GM23338 (cell line): ENCODE data around the gene RFC1. TPM values are rescaled to one million over a fixed set of nuclear protein-coding genes. Genes with fewer than 3 reads are reported as not detected.

ENCODE experiments used
- ATAC-seq: fragments of 200-7000 bp; cut with Tn5 transposase; 3 replicates; pipeline ENCODE4 v1.9.1; 2020
- DNase-seq: peaks from one replicate; pipeline ENCODE4 v3.0.0-alpha.2; 2015; ENCODE audit warnings: low spot score
- H2AFZ ChIP-seq: fragments of 200-600 bp; sonication (generic); 2 replicates; pipeline ENCODE4 v1.8.0; 2016; ENCODE audit warnings: antibody characterized with exemption, mild to moderate bottlenecking, moderate library complexity
- H3F3A ChIP-seq: fragments of 200-600 bp; sonication (generic); replicated peaks from 2 replicates; pipeline ENCODE4 v1.8.0; 2017; ENCODE audit warnings: antibody characterized with exemption, mixed run types, low read depth
- H3K27ac ChIP-seq: fragments of 200-600 bp; sonication (generic); 2 replicates; pipeline ENCODE4 v1.6.1; 2016; ENCODE audit warnings: low read depth
- H3K27me3 ChIP-seq: fragments of 200-600 bp; sonication (generic); 2 replicates; pipeline ENCODE4 v1.8.0; 2016; ENCODE audit warnings: mild to moderate bottlenecking, mixed run types, moderate library complexity; ENCODE audit not compliant: insufficient read depth
- H3K36me3 ChIP-seq: fragments of 200-600 bp; sonication (generic); 2 replicates; pipeline ENCODE4 v1.8.0; 2016; ENCODE audit warnings: mild to moderate bottlenecking; ENCODE audit not compliant: insufficient read depth
- H3K4me1 ChIP-seq: fragments of 200-600 bp; sonication (generic); 2 replicates; pipeline ENCODE4 v1.8.0; 2016; ENCODE audit warnings: mild to moderate bottlenecking, moderate library complexity; ENCODE audit not compliant: insufficient read depth
- H3K4me2 ChIP-seq: fragments of 200-600 bp; sonication (generic); 2 replicates; pipeline ENCODE4 v1.7.1; 2017; ENCODE audit warnings: mixed run types
- H3K4me3 ChIP-seq: fragments of 200-600 bp; sonication (generic); 2 replicates; pipeline ENCODE4 v1.6.1; 2016; ENCODE audit warnings: mixed run types
- H3K79me2 ChIP-seq: fragments of 200-600 bp; sonication (generic); replicated peaks from 2 replicates; pipeline ENCODE4 v1.8.0; 2017; ENCODE audit warnings: mild to moderate bottlenecking; ENCODE audit not compliant: insufficient read depth
- H3K9me2 ChIP-seq: fragments of 200-600 bp; sonication (generic); 2 replicates; pipeline ENCODE4 v1.8.0; 2017; ENCODE audit not compliant: insufficient read depth
- H4K20me1 ChIP-seq: fragments of 200-600 bp; sonication (generic); replicated peaks from 2 replicates; pipeline ENCODE4 v1.8.0; 2017; ENCODE audit warnings: mild to moderate bottlenecking; ENCODE audit not compliant: insufficient read depth
- H3K27ac Mint-ChIP-seq: 2 replicates; pipeline ENCODE4 v1.8.0; 2020; ENCODE audit warnings: inconsistent platforms, mild to moderate bottlenecking, moderate library complexity, mixed read lengths
- H3K27me3 Mint-ChIP-seq: 3 replicates; pipeline ENCODE4 v1.8.0; 2022; ENCODE audit warnings: low read depth, mild to moderate bottlenecking, moderate library complexity, mixed read lengths, inconsistent platforms; ENCODE audit not compliant: insufficient read depth, poor library complexity
- H3K36me3 Mint-ChIP-seq: 3 replicates; pipeline ENCODE4 v1.8.0; 2021; ENCODE audit warnings: low read depth, mild to moderate bottlenecking, inconsistent platforms, moderate library complexity, mixed read lengths
- H3K4me1 Mint-ChIP-seq: 3 replicates; pipeline ENCODE4 v1.8.0; 2020; ENCODE audit warnings: mild to moderate bottlenecking, inconsistent platforms, mixed read lengths
- H3K4me3 Mint-ChIP-seq: 3 replicates; pipeline ENCODE4 v1.8.0; 2021; ENCODE audit warnings: moderate library complexity, mild to moderate bottlenecking, inconsistent platforms, mixed read lengths
- H3K9me3 Mint-ChIP-seq: 3 replicates; pipeline ENCODE4 v1.8.0; 2020; ENCODE audit warnings: moderate library complexity, mild to moderate bottlenecking, inconsistent platforms, mixed read lengths
- CREB1 ChIP-seq: fragments of 250-450 bp; sonication (Bioruptor Pico); IDR thresholded peaks from 2 replicates; pipeline ENCODE4 v1.5.0; 2020; ENCODE audit warnings: low read depth, mild to moderate bottlenecking, moderate library complexity
- EZH2 ChIP-seq: fragments of 200-600 bp; sonication (generic); IDR thresholded peaks from one replicate; pipeline ENCODE4 v1.8.0; 2017; ENCODE audit warnings: antibody characterized with exemption, mild to moderate bottlenecking, low read depth; ENCODE audit not compliant: unreplicated experiment
- EZH2phosphoT487 ChIP-seq: fragments of 200-600 bp; sonication (generic); IDR thresholded peaks from one replicate; pipeline ENCODE4 v1.8.1; 2018; ENCODE audit warnings: antibody characterized with exemption; ENCODE audit not compliant: unreplicated experiment
- NANOG ChIP-seq: IDR thresholded peaks from 2 replicates; pipeline ENCODE4 v1.6.1; 2016; ENCODE audit warnings: antibody characterized with exemption, borderline replicate concordance
- STAT1 ChIP-seq: IDR thresholded peaks from one replicate; pipeline ENCODE4 v1.6.1; 2016; ENCODE audit warnings: antibody characterized with exemption; ENCODE audit not compliant: unreplicated experiment
- ZNF114 ChIP-seq: fragments of 250-450 bp; sonication (Bioruptor Pico); IDR thresholded peaks from 2 replicates; pipeline ENCODE4 v1.5.0; 2020; ENCODE audit warnings: mild to moderate bottlenecking, moderate library complexity
- polyA plus RNA-seq: library from polyadenylated mRNA; unstranded; fragments of >200 nt; fragmentation: Nextera tagmentation; extraction: Ambion mirVana; gene quantifications from 2 replicates; pipeline ENCODE4 v1.2.1, GENCODE V29; 2016
- total RNA-seq: library from RNA; depleted of rRNA; stranded (reverse); fragments of >200 nt; shearing (Covaris generic); gene quantifications from 2 replicates; pipeline ENCODE4 v1.2.3, GENCODE V29; 2014
- TF ChIP-seq, protein P1 (sequence below): IDR thresholded peaks from one replicate; pipeline ENCODE4 v1.6.1; 2018; ENCODE audit warnings: antibody characterized with exemption; ENCODE audit not compliant: unreplicated experiment
- TF ChIP-seq, protein P2 (sequence below), 2 experiments: fragments of 200-600 bp in 1 of 2; sonication (generic) in 1 of 2; conservative IDR thresholded peaks; 2 replicates each; pipeline versions ENCODE4 v1.5.1 to v1.6.1; 2016 to 2017; ENCODE audit warnings: antibody characterized with exemption in 2 of 2, low read depth in 2 of 2, mild to moderate bottlenecking in 2 of 2, moderate library complexity in 1 of 2
- TF ChIP-seq, protein P3 (sequence below): IDR thresholded peaks from 2 replicates; pipeline ENCODE4 v1.6.1; 2016; ENCODE audit warnings: antibody characterized with exemption

The RFC1 gene
- total and polyA plus RNA-seq, 2 experiments from 2014 or later: 75.8 to 228 TPM

DNA sequence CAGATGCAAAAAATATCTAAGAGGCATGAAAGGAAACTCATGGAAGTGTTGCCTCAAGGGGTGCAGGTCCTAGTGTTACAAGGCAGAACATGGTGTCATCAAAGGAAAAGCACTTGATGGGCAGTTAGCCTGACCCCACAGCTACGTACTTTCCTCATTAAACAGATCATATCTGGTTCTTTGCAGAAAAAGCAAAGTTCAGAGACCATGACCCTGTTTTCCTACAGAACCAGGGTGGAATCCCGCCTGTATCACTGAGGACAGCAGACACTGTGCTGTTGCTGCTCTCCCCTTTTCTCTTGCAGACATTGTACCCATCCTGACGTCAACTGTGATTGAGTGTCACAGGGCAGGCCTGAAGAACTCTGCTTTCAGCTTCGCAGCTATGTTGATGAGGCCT is 91.7 kb downstream of the RFC1 start:
- no peaks in the 10 kb centered on the region for H3K4me1 Mint-ChIP-seq
- Histone ChIP-seq H3K4me2 (no peak overlapping the region), H3F3A (no peaks in the 10 kb centered on the region), H3K27me3 (no peaks in the 10 kb centered on the region), H3K36me3 (no peaks in the 10 kb centered on the region; the same call in 1 of the 2 replicates), H3K9me2 (no peaks in the 10 kb centered on the region), H3K4me3 (no peak overlapping the region), H3K27ac (no peak overlapping the region), H4K20me1 (no peaks in the 10 kb centered on the region), H2AFZ (no peak overlapping the region), H3K79me2 (no peaks in the 10 kb centered on the region), H3K4me1 (no peaks in the 10 kb centered on the region)
- no peak overlapping the region for H3K4me3 Mint-ChIP-seq
- ATAC-seq (no peak), DNase-seq (no peak)
- H3K27ac Mint-ChIP-seq: no peak overlapping the region
- no peak for TF ChIP-seq EZH2
- no peak for TF ChIP-seq EZH2phosphoT487
- TF ChIP-seq STAT1: no peak
- no peak for TF ChIP-seq ZNF114
- no peak for TF ChIP-seq CREB1 (CRISPR knock-in tag)
- TF ChIP-seq, protein P1, sequence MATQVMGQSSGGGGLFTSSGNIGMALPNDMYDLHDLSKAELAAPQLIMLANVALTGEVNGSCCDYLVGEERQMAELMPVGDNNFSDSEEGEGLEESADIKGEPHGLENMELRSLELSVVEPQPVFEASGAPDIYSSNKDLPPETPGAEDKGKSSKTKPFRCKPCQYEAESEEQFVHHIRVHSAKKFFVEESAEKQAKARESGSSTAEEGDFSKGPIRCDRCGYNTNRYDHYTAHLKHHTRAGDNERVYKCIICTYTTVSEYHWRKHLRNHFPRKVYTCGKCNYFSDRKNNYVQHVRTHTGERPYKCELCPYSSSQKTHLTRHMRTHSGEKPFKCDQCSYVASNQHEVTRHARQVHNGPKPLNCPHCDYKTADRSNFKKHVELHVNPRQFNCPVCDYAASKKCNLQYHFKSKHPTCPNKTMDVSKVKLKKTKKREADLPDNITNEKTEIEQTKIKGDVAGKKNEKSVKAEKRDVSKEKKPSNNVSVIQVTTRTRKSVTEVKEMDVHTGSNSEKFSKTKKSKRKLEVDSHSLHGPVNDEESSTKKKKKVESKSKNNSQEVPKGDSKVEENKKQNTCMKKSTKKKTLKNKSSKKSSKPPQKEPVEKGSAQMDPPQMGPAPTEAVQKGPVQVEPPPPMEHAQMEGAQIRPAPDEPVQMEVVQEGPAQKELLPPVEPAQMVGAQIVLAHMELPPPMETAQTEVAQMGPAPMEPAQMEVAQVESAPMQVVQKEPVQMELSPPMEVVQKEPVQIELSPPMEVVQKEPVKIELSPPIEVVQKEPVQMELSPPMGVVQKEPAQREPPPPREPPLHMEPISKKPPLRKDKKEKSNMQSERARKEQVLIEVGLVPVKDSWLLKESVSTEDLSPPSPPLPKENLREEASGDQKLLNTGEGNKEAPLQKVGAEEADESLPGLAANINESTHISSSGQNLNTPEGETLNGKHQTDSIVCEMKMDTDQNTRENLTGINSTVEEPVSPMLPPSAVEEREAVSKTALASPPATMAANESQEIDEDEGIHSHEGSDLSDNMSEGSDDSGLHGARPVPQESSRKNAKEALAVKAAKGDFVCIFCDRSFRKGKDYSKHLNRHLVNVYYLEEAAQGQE: no peak
- TF ChIP-seq NANOG: no peak
- TF ChIP-seq, protein P2, sequence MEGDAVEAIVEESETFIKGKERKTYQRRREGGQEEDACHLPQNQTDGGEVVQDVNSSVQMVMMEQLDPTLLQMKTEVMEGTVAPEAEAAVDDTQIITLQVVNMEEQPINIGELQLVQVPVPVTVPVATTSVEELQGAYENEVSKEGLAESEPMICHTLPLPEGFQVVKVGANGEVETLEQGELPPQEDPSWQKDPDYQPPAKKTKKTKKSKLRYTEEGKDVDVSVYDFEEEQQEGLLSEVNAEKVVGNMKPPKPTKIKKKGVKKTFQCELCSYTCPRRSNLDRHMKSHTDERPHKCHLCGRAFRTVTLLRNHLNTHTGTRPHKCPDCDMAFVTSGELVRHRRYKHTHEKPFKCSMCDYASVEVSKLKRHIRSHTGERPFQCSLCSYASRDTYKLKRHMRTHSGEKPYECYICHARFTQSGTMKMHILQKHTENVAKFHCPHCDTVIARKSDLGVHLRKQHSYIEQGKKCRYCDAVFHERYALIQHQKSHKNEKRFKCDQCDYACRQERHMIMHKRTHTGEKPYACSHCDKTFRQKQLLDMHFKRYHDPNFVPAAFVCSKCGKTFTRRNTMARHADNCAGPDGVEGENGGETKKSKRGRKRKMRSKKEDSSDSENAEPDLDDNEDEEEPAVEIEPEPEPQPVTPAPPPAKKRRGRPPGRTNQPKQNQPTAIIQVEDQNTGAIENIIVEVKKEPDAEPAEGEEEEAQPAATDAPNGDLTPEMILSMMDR (conservative IDR thresholded peaks at IDR 0.05; ENCODE audit: low read depth in 2 of 2): no peak
- H3K9me3 Mint-ChIP-seq: no peaks in the 10 kb centered on the region
- H3K27me3 Mint-ChIP-seq: no peaks in the 10 kb centered on the region
- peaks cover 13% of the 10 kb centered on the region for H3K36me3 Mint-ChIP-seq

DNA sequence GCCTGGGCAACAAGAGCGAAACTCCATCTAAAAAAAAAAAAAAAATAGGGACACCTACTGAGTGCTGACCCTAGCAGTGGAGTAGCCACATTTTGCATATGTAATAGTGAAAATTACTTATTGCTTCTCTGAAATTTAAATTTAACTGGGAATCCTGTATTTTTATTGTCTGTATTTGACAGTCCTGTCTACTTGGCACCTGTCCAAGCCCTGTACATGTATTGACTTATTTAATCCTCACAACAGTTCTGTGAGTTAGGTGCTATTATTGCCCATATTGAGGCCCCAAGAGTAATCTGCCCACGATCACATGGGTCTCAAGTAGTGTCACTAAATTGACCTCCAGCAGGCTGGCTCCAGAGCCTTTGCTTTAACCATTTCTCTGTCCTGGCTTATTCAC is 102.3 kb downstream of the RFC1 start:
- Histone ChIP-seq H3K27ac (no peak overlapping the region), H3K4me2 (no peak overlapping the region), H3K9me2 (no peaks in the 10 kb centered on the region), H3K36me3 (no peaks in the 10 kb centered on the region; the same call in 1 of the 2 replicates), H3K4me1 (no peaks in the 10 kb centered on the region), H3F3A (no peaks in the 10 kb centered on the region), H4K20me1 (no peaks in the 10 kb centered on the region; the same call in 1 of the 2 replicates), H3K4me3 (no peak overlapping the region), H3K27me3 (no peaks in the 10 kb centered on the region), H2AFZ (no peak overlapping the region), H3K79me2 (no peaks in the 10 kb centered on the region)
- DNase-seq (no peak), ATAC-seq (no peak)
- H3K36me3 Mint-ChIP-seq: peaks cover 8% of the 10 kb centered on the region; the same call in 2 of the 3 replicates
- peaks cover 3% of the 10 kb centered on the region for H3K27me3 Mint-ChIP-seq
- H3K4me1 Mint-ChIP-seq: peaks cover 5% of the 10 kb centered on the region
- no peak overlapping the region for H3K27ac Mint-ChIP-seq
- no peaks in the 10 kb centered on the region; the same call in 2 of the 3 replicates for H3K9me3 Mint-ChIP-seq
- no peak overlapping the region for H3K4me3 Mint-ChIP-seq
- no peak for TF ChIP-seq ZNF114
- TF ChIP-seq EZH2phosphoT487: no peak
- TF ChIP-seq, protein P1: no peak
- TF ChIP-seq, protein P3, sequence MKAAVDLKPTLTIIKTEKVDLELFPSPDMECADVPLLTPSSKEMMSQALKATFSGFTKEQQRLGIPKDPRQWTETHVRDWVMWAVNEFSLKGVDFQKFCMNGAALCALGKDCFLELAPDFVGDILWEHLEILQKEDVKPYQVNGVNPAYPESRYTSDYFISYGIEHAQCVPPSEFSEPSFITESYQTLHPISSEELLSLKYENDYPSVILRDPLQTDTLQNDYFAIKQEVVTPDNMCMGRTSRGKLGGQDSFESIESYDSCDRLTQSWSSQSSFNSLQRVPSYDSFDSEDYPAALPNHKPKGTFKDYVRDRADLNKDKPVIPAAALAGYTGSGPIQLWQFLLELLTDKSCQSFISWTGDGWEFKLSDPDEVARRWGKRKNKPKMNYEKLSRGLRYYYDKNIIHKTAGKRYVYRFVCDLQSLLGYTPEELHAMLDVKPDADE: no peak
- TF ChIP-seq CREB1 (CRISPR knock-in tag): no peak
- no peak for TF ChIP-seq EZH2
